ENCODE data around the gene PPA1.

Gene PPA1

DNA sequence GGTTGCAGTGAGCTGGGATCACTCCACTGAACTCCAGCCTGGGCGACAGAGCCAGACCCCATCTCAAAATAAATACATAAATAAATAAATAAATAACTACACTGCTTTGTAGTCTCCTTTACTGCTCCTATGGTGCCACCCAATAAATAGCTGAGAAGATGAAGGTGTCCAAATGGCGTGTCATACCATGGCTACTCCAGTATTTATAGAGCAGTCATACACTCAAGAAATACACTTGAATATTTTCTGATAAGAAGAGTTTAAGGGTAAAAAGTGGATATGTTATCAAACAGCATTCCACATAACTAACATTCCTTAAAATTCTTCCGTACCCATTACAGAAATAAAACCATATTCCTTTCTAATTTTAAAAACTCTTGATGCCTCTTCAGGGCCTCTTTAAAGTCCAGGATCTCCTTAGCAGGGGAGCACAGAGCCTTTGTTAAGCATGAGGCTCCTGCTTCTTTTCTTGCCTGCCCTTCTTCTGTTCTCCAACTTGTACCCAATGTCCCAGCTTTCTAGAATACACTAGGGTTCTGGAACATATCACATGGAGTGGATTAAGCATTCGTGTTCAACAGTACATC is 55.0 kb downstream of the PPA1 start:
- H3K4me3 ChIP-seq: no peak overlapping the region
- no peak for DNase-seq (ENCODE audit: low spot score)
- H3K27ac ChIP-seq: no peak overlapping the region
- TF ChIP-seq, protein P1, sequence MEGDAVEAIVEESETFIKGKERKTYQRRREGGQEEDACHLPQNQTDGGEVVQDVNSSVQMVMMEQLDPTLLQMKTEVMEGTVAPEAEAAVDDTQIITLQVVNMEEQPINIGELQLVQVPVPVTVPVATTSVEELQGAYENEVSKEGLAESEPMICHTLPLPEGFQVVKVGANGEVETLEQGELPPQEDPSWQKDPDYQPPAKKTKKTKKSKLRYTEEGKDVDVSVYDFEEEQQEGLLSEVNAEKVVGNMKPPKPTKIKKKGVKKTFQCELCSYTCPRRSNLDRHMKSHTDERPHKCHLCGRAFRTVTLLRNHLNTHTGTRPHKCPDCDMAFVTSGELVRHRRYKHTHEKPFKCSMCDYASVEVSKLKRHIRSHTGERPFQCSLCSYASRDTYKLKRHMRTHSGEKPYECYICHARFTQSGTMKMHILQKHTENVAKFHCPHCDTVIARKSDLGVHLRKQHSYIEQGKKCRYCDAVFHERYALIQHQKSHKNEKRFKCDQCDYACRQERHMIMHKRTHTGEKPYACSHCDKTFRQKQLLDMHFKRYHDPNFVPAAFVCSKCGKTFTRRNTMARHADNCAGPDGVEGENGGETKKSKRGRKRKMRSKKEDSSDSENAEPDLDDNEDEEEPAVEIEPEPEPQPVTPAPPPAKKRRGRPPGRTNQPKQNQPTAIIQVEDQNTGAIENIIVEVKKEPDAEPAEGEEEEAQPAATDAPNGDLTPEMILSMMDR (IDR thresholded peaks at IDR 0.05): no peak

DNA sequence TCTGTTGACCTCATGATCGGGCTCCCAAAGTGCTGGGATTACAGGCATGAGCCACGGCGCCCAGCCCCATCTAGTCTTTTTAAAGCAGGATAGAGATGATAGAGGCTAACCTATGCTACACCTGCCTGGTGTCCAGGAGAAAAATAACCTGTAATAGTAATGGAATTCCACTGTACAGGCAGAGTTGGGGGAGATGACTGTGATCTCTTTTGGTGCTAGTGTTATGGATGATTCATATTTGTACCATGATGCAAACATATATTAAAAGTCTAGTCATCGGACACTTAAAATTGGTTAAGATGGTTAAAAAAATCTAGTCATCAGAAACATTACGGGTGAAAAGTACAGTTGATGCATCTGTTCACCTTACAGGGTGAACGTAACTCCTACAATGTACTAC is 56.8 kb downstream of the PPA1 start:
- Histone ChIP-seq H3K4me3 (no peak overlapping the region), H3K27ac (no peak overlapping the region)
- TF ChIP-seq, protein P1 (IDR thresholded peaks at IDR 0.05): no peak
- DNase-seq (ENCODE audit: low spot score): no peak

DNA sequence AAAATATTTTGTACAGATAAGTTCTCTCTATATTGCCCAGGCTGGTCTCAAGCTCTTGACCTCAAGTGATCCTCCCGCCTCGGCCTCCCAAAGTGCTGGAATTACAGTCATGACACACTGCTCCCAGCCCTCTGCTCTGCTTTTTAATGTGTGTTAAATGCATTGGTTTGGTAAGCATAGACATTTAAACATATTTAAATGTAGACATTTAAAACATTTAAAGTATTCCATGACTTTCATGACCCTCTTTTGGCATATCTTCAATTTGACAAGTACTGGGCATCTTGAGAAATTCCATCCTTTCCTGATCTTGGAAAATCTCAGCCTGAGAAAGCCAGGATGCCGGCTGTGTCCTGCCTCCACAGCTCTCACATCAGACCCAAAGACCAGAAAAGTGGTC is 57.7 kb downstream of the PPA1 start:
- H3K4me3 ChIP-seq: no peak overlapping the region
- DNase-seq (ENCODE audit: low spot score): no peak
- no peak overlapping the region for H3K27ac ChIP-seq
- TF ChIP-seq, protein P1 (IDR thresholded peaks at IDR 0.05): no peak

DNA sequence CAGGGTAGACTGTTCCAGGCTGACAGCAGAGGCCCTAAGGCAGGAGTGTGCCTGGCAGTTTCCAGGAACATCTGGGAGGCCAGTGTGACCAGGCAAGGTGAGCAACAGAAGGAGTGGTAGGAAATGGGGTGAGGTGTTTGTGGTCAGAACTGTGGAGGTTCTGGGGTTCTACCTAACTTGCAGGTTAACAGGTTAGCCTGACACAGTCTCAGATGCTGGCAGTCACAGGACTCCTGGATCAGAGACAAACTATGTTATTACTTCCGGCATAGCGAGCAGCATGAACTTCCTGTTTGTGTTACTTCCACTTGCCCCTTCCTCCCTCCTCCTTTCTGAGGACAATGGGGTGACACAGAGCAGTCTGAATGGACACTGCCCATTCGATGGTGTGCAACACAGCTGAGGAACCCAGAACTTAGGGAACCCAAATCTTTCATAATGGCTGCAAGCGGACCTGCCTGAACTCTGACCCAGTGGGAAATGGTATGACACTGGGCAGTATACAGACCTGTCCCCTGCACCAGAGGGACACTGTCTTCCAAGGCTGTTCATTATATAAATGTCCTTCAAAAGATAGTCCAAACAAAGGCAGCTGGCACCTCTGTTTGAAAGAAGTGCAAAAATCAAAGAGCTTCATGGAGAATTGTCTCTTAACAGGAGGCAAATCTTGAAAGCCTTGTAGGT is 59.0 kb downstream of the PPA1 start:
- Histone ChIP-seq H3K27ac (peak overlapping the region in 1 of 2 donors; percentile 7), H3K4me3 (no peak overlapping the region)
- DNase-seq (ENCODE audit: low spot score): no peak
- TF ChIP-seq, protein P1 (IDR thresholded peaks at IDR 0.05): no peak

DNA sequence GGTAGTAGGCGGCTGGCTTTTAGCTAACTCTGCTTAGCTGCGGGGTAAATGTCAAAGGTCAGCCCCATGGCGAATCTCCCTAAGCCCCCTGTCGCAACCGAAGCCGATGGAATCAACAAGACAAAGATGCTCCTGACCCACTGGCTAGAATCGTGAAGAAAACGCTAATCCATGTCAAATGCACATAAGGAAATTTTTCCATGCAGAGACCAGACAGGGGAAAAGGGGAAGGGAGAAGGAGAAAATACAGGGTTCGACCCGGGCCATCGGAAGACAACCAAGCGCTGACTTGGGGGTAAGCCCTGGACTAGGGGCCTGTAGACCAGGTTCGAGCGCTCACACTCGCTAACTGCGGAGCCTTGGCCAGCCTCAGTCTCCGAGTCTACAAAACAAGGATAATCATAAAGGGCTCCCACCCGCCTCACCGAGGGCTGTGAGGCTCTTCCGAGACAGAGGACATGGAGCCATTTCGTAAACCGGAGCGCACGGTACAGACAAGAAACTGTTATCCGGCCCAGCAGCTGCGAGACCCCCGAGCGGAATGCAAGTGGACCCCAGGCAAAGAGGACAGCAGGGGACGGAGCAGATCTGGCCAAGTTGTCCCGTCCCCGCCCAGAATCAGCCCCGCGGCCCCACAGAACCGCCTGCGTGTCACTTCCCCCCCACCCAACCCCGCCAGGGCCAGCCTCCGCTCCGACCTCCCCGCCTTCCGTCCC is 63.4 kb downstream of the PPA1 start:
- DNase-seq (ENCODE audit: low spot score): no peak
- Histone ChIP-seq H3K27ac (peak overlapping the region; percentile 93 to 96), H3K4me3 (peak overlapping the region; percentile 98)
- TF ChIP-seq, protein P1 (IDR thresholded peaks at IDR 0.05): no peak

DNA sequence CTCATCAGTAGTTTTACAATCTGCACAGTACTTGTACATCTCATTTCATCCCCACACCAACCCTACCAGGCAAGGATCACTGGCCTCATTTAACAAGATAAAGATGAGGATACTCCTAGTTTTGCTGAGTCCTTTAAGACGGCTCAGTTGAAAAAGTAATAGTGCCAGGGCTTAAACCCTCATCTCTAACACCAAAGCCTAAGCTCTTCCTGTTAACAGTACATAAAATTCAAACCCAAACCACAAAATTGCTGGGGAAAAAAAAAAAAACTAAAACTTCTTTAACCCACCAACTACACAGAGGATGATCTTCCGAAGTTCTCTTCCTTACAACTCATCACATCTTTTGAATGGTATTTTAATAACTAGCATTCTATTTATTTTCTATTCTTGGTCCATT is 64.2 kb downstream of the PPA1 start:
- DNase-seq (ENCODE audit: low spot score): no peak
- TF ChIP-seq, protein P1 (IDR thresholded peaks at IDR 0.05): no peak
- peak overlapping the region in 1 of 2 donors; percentile 93 for H3K27ac ChIP-seq
- peak overlapping the region; percentile 98 for H3K4me3 ChIP-seq

Data from coronary artery (tissue), 2 donors.